Subcutaneous preadipocyte (primary cell): Measurements from ENCODE around the gene JAG2. TPM values are rescaled to one million over a fixed set of nuclear protein-coding genes. Genes with fewer than 3 reads are reported as not detected.

Experiments used
- small RNA-seq: library from RNA; depleted of rRNA; stranded (forward); fragments of <200 nt; gene quantifications from one replicate; pipeline ENCODE3, GENCODE V24; 2012
- total RNA-seq: library from RNA; depleted of rRNA; stranded (reverse); fragments of >200 nt; gene quantifications from 2 replicates; pipeline ENCODE4 v1.2.3, GENCODE V29; 2012

Gene JAG2
- 0.37 and 0.59 TPM in 2 replicates for total RNA-seq

DNA sequence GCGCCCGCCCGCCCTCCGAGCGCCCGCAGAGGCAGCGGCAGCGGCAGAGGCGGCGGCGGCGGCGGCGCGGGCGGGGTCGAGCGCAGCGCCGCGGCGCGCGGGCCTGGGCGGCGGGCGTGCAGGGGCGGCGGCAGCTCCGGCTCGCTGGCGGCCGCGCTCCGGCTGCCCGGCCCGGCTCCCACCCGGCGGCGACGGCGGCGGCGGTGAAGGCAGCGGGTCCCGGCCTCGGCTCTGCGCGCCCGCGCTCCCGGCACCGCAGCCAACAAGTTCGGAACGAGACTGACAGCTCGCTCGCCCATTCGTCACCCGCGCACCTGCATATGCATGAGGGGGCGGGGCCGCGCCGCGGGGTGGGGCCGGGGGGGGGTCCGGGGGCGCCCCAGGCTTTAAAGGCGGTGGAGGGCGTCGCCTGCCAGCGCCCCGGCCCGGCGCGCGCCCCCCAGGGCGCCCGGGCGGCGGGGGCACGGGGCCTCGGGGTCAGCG lies at the start of gene JAG2:
TSS of gene JAG2 (minus strand) at position 281 of the 483 bp plus-strand sequence. CDS start 356 bp downstream, outside the sequence.

DNA sequence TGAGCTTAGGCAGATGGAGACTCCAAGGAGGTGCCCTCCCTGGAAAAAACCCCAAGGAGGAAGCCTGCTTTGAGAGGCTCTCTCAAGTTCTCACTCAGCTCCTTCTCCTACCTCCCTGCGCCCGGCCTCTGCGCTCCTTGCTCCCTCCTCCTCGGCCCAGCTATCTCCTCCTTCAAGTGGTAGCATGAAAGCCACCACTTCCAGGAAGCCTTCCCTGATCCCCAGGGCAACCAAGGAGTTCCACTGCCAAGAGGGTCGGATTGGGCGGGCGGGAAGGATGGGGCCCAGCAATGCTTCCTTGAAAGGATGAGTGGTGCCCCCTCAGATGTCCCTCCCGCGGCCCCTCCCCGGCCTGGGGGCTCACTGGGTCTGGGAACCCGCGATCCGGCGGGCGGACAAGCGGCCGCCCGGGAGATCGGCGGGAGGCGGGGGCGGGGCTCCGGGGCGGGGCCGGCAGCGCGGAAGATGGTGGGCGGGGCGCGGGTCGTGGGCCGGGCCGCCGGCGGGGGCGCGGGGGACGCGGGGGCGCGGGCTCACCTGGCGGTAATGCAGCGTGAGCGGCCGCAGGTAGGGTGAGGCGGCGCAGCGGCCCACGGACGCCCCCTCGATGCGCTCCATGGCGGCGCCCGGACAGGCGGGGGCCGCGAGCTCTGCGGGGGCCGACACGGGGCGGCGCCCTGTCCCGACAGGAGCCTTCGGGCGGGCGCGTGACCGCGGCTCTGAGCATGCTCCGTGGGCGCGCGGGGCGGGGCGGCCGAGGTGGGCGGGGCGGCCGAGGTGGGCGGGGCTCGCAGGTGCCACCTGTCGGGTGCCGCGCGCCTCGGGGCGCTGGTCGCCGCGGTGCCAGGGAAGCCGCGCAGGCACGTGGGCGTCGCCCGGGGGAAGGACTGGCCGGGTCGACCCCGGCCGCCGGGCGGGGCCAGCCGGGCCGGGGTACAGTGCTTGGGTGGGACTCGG lies 12.3 kb upstream of the JAG2 start, which contains the start of gene NUDT14:
TSS of gene NUDT14 (minus strand) at position 721 of the 957 bp plus-strand sequence. CDS start at position 618, 103 bp downstream.

Small RNA genes lying within 50 kb of the gene (small RNA-seq; reads per million reads assigned to genes)
- not detected for gene AL512356.2
- gene MIR6765 = not detected

Other genes starting within 250 kb of the JAG2 start
- under 0.01 TPM in 2 replicates for gene PLD4, start 243.9 kb downstream of the JAG2 start, total RNA-seq
- 136 and 164 TPM in 2 replicates for gene AHNAK2, start 190.4 kb downstream of the JAG2 start, total RNA-seq
- gene CLBA1, start 183.0 kb downstream of the JAG2 start, total RNA-seq = 8.5 and 8.8 TPM in 2 replicates
- gene CDCA4, start 147.7 kb downstream of the JAG2 start, total RNA-seq = 20.9 and 35.8 TPM in 2 replicates
- under 0.01 TPM in 1 of 2 replicates, not detected in the other for gene GPR132, start 103.3 kb downstream of the JAG2 start, total RNA-seq
- gene NUDT14, start 12.5 kb upstream of the JAG2 start, total RNA-seq = 6.1 and 9.6 TPM in 2 replicates
- 36.8 and 39.3 TPM in 2 replicates for gene BTBD6, start 79.8 kb upstream of the JAG2 start, total RNA-seq
- gene BRF1, start 132.2 kb upstream of the JAG2 start, total RNA-seq = 29.8 and 40.1 TPM in 2 replicates
- 49.9 and 51.1 TPM in 2 replicates for gene PACS2, start 146.0 kb upstream of the JAG2 start, total RNA-seq
- gene TEX22, start 229.8 kb upstream of the JAG2 start, total RNA-seq = 0.20 and 0.73 TPM in 2 replicates